Peyer's patch (tissue), 4 donors: ENCODE data around the gene TMEM132C.

ENCODE experiments used
- POLR2A ChIP-seq, 2 donors: fragments of 450-650 bp; IDR thresholded peaks; one replicate each; pipeline ENCODE4 v1.5.1; 2017; ENCODE audit warnings: antibody characterized with exemption in 2 of 2, mild to moderate bottlenecking in 2 of 2, moderate library complexity in 2 of 2
- TF ChIP-seq, protein P1 (sequence below), 6 experiments: fragments of 450-650 bp in 4 of 6; fragments of 200-600 bp in 2 of 6; sonication (generic) in 1 of 6; IDR thresholded peaks; one replicate each; pipeline ENCODE4 v1.5.1; 2017 to 2019; ENCODE audit warnings: antibody characterized with exemption in 6 of 6, mild to moderate bottlenecking in 3 of 6, moderate library complexity in 1 of 6

GRCh38 chr12:128752386-128752785 is 485.4 kb downstream of the TMEM132C start:
- TF ChIP-seq, protein P1, sequence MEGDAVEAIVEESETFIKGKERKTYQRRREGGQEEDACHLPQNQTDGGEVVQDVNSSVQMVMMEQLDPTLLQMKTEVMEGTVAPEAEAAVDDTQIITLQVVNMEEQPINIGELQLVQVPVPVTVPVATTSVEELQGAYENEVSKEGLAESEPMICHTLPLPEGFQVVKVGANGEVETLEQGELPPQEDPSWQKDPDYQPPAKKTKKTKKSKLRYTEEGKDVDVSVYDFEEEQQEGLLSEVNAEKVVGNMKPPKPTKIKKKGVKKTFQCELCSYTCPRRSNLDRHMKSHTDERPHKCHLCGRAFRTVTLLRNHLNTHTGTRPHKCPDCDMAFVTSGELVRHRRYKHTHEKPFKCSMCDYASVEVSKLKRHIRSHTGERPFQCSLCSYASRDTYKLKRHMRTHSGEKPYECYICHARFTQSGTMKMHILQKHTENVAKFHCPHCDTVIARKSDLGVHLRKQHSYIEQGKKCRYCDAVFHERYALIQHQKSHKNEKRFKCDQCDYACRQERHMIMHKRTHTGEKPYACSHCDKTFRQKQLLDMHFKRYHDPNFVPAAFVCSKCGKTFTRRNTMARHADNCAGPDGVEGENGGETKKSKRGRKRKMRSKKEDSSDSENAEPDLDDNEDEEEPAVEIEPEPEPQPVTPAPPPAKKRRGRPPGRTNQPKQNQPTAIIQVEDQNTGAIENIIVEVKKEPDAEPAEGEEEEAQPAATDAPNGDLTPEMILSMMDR (IDR thresholded peaks at IDR 0.05): no peak
- no peak for TF ChIP-seq POLR2A (IDR thresholded peaks at IDR 0.05)
